ENCODE data around the gene DUXB. TPM values are rescaled to one million over a fixed set of nuclear protein-coding genes. Genes with fewer than 3 reads are reported as not detected.
A peak's percentile ranks its signal among the peaks of the same experiment; 100 is the strongest.

DUXB gene
- total RNA-seq, 1 experiment from 2014 or later: not detected

DNA sequence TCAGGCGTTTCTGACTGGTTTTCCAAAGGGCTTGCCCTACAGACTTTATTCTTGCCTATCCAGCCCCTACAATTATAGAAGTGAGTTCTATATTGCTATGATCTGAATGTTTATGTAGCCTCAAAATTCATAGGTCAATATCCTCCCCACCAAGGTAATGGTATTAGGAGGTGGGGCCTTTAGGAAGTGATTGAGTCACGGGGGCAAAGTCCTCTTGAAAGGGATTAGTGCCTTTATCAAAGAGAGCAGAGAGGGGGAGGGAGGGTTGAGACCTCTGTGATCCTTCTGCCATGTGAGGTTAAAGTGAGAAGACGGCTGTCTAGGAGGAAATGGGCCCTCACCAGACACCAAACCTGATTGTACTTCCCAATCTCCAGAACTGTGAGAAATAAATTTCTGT is 26.0 kb upstream of the DUXB start:
- Histone ChIP-seq H3K4me1 (ENCODE audit: low read length) (no peaks in the 10 kb centered on the region), H3K4me3 (ENCODE audit: low read length) (no peak overlapping the region), H3K36me3 (ENCODE audit: insufficient read depth, low read length) (no peaks in the 10 kb centered on the region), H3K9me2 (replicated peaks; ENCODE audit: insufficient read depth, low read length) (no peaks in the 10 kb centered on the region), H3K9me3 (ENCODE audit: low read length) (no peaks in the 10 kb centered on the region), H3K4me2 (ENCODE audit: low read depth, low read length, poor library complexity, severe bottlenecking) (no peak overlapping the region), H2AFZ (ENCODE audit: low read length) (no peak overlapping the region), H3K27ac (ENCODE audit: low read length) (no peak overlapping the region), H4K20me1 (ENCODE audit: insufficient read depth, low read depth, low read length) (no peaks in the 10 kb centered on the region), H3K9ac (ENCODE audit: low read length) (no peak overlapping the region), H3K79me2 (ENCODE audit: low read length) (no peaks in the 10 kb centered on the region), H3K27me3 (ENCODE audit: low read length) (no peaks in the 10 kb centered on the region)
- peak; percentile 36 for DNase-seq

DNA sequence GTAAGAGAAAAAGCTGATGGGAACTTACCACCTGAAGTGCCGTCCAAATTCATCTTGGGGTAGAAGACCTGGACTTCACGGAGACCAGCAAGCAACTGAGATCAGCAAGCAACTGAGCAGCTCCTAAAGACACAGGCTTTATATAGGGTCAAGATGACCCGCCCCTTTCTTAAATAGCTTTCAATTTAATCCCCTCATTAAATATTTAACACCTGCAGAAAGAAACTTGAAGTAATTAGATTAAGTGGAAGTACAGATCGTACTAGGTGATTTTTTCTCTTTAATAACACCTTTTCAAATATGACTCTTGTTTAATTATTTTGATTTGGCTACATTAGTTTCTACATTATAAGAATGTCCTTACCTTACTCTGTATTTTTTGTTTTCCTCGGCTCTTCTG is 25.1 kb upstream of the DUXB start, which contains the start of gene CPHXL:
CPHXL (minus strand) TSS at position 101 of the 400 bp plus-strand sequence; CDS start at position 53, 48 bp downstream.
- no peaks in the 10 kb centered on the region for H3K79me2 ChIP-seq (ENCODE audit: low read length)
- no peak within 1 kb of the TSS for H3K27ac ChIP-seq (ENCODE audit: low read length)
- peak; percentile 36 for DNase-seq
- no peaks in the 10 kb centered on the region for H3K36me3 ChIP-seq (ENCODE audit: insufficient read depth, low read length)
- no peaks in the 10 kb centered on the region for H3K9me3 ChIP-seq (ENCODE audit: low read length)
- H3K4me1 ChIP-seq (ENCODE audit: low read length): no peaks in the 10 kb centered on the region
- H3K4me3 ChIP-seq (ENCODE audit: low read length): no peak within 1 kb of the TSS
- no peaks in the 10 kb centered on the region for H4K20me1 ChIP-seq (ENCODE audit: insufficient read depth, low read depth, low read length)
- H3K9me2 ChIP-seq (replicated peaks; ENCODE audit: insufficient read depth, low read length): no peaks in the 10 kb centered on the region
- no peak within 1 kb of the TSS for H2AFZ ChIP-seq (ENCODE audit: low read length)
- H3K27me3 ChIP-seq (ENCODE audit: low read length): no peaks in the 10 kb centered on the region
- no peak within 1 kb of the TSS for H3K4me2 ChIP-seq (ENCODE audit: low read depth, low read length, poor library complexity, severe bottlenecking)
- no peak within 1 kb of the TSS for H3K9ac ChIP-seq (ENCODE audit: low read length)

DNA sequence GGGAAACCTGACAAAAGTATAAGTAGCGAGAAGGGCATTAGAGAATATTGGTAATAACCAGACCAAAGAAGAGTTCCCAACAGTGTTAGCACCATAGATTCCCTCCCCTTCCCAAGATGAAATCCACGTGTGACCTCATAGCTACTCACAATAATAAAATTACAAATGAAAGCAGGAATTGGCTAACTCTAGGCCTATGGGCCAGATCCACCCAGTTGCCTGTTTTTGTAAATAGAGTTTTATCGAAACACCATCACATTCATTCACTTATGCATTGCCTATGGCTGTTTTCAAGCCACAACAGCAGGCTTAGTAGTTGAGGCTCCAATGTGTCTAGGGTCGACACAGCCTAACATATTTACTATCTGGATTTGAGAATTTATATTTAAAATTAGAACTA is 17.2 kb upstream of the DUXB start:
- H3K4me3 ChIP-seq (ENCODE audit: low read length): no peak overlapping the region
- no peaks in the 10 kb centered on the region for H4K20me1 ChIP-seq (ENCODE audit: insufficient read depth, low read depth, low read length)
- H3K27me3 ChIP-seq (ENCODE audit: low read length): no peaks in the 10 kb centered on the region
- H3K36me3 ChIP-seq (ENCODE audit: insufficient read depth, low read length): no peaks in the 10 kb centered on the region
- DNase-seq: no peak
- no peak overlapping the region for H3K4me2 ChIP-seq (ENCODE audit: low read depth, low read length, poor library complexity, severe bottlenecking)
- no peaks in the 10 kb centered on the region for H3K9me2 ChIP-seq (replicated peaks; ENCODE audit: insufficient read depth, low read length)
- H3K4me1 ChIP-seq (ENCODE audit: low read length): no peaks in the 10 kb centered on the region
- no peak overlapping the region for H3K27ac ChIP-seq (ENCODE audit: low read length)
- no peaks in the 10 kb centered on the region for H3K9me3 ChIP-seq (ENCODE audit: low read length)
- H3K79me2 ChIP-seq (ENCODE audit: low read length): no peaks in the 10 kb centered on the region
- no peak overlapping the region for H3K9ac ChIP-seq (ENCODE audit: low read length)
- no peak overlapping the region for H2AFZ ChIP-seq (ENCODE audit: low read length)

DNA sequence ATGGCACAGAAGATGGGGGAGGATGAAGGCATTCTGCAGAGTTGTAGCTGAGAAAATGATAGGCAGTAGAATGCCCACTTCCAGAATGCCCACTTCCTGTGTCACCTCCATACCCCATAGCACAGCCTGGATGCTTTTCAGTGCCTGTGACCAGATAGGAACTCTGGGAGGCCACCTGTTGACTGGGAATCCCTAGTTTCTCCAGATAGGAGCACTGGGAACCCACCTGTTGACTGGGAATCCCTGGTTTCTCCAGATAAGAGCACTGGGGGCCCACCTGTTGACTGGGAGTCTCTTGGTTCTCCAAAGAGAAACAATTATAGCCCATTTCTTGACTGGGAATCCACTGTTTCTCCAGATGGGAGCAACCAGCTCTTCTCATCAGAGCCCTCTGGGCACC is 13.4 kb upstream of the DUXB start:
- H3K79me2 ChIP-seq (ENCODE audit: low read length): no peaks in the 10 kb centered on the region
- H3K36me3 ChIP-seq (ENCODE audit: insufficient read depth, low read length): no peaks in the 10 kb centered on the region
- H3K4me3 ChIP-seq (ENCODE audit: low read length): no peak overlapping the region
- no peak overlapping the region for H3K9ac ChIP-seq (ENCODE audit: low read length)
- no peaks in the 10 kb centered on the region for H3K9me2 ChIP-seq (replicated peaks; ENCODE audit: insufficient read depth, low read length)
- H3K4me2 ChIP-seq (ENCODE audit: low read depth, low read length, poor library complexity, severe bottlenecking): no peak overlapping the region
- no peaks in the 10 kb centered on the region for H4K20me1 ChIP-seq (ENCODE audit: insufficient read depth, low read depth, low read length)
- H2AFZ ChIP-seq (ENCODE audit: low read length): no peak overlapping the region
- H3K27ac ChIP-seq (ENCODE audit: low read length): no peak overlapping the region
- peaks cover 7% of the 10 kb centered on the region for H3K9me3 ChIP-seq (ENCODE audit: low read length)
- DNase-seq: peak; percentile 4
- H3K4me1 ChIP-seq (ENCODE audit: low read length): no peaks in the 10 kb centered on the region
- H3K27me3 ChIP-seq (ENCODE audit: low read length): no peaks in the 10 kb centered on the region

DNA sequence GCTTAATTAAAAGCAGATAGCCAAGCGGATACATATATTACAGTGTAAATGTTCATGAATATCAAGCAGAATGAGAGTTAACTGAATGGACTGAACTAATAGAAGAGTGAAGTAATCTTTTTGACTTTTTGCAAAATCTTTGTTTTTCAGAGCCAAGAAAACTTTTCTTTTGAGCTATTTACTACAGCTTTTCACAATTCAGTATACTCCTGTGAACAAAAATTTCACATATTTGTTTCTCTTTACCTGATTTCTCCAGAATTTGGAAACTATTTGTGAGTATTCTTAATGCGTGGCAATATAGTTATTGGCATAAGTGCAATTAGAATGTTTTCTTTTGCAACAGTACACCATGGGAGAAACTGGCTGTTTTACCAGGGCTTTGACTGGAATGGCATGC is 9.1 kb upstream of the DUXB start:
- no peak overlapping the region for H3K4me3 ChIP-seq (ENCODE audit: low read length)
- H3K9ac ChIP-seq (ENCODE audit: low read length): no peak overlapping the region
- H3K27me3 ChIP-seq (ENCODE audit: low read length): no peaks in the 10 kb centered on the region
- H3K9me3 ChIP-seq (ENCODE audit: low read length): peaks cover 7% of the 10 kb centered on the region
- H4K20me1 ChIP-seq (ENCODE audit: insufficient read depth, low read depth, low read length): no peaks in the 10 kb centered on the region
- H3K4me1 ChIP-seq (ENCODE audit: low read length): no peaks in the 10 kb centered on the region
- H3K36me3 ChIP-seq (ENCODE audit: insufficient read depth, low read length): no peaks in the 10 kb centered on the region
- H3K79me2 ChIP-seq (ENCODE audit: low read length): no peaks in the 10 kb centered on the region
- no peak overlapping the region for H3K27ac ChIP-seq (ENCODE audit: low read length)
- no peaks in the 10 kb centered on the region for H3K9me2 ChIP-seq (replicated peaks; ENCODE audit: insufficient read depth, low read length)
- no peak overlapping the region for H3K4me2 ChIP-seq (ENCODE audit: low read depth, low read length, poor library complexity, severe bottlenecking)
- no peak overlapping the region for H2AFZ ChIP-seq (ENCODE audit: low read length)
- DNase-seq: no peak

DNA sequence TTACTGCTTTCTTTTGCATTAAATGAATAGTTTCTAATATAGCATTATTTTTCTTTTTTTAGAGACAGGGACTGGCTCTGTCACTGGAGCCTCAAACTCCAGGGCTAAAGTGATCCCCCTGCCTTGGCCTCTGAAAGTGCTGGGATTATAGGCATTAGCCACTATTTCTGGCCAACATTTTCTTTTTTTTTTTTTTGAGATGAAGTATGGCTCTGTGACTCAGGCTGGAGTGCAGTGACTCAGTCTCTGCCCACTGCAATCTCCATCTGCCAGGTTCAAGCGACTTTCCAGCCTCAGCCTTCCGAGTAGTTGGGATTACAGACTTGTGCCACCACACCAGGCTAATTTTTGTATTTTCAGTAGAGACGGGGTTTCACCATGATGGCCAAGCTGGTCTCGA is 2.0 kb upstream of the DUXB start:
- H3K4me2 ChIP-seq (ENCODE audit: low read depth, low read length, poor library complexity, severe bottlenecking): no peak overlapping the region
- DNase-seq: no peak
- no peaks in the 10 kb centered on the region for H3K9me3 ChIP-seq (ENCODE audit: low read length)
- H2AFZ ChIP-seq (ENCODE audit: low read length): no peak overlapping the region
- H3K79me2 ChIP-seq (ENCODE audit: low read length): no peaks in the 10 kb centered on the region
- H3K9me2 ChIP-seq (replicated peaks; ENCODE audit: insufficient read depth, low read length): no peaks in the 10 kb centered on the region
- H4K20me1 ChIP-seq (ENCODE audit: insufficient read depth, low read depth, low read length): no peaks in the 10 kb centered on the region
- no peak overlapping the region for H3K9ac ChIP-seq (ENCODE audit: low read length)
- no peaks in the 10 kb centered on the region for H3K27me3 ChIP-seq (ENCODE audit: low read length)
- H3K36me3 ChIP-seq (ENCODE audit: insufficient read depth, low read length): no peaks in the 10 kb centered on the region
- no peaks in the 10 kb centered on the region for H3K4me1 ChIP-seq (ENCODE audit: low read length)
- no peak overlapping the region for H3K4me3 ChIP-seq (ENCODE audit: low read length)
- H3K27ac ChIP-seq (ENCODE audit: low read length): no peak overlapping the region

DNA sequence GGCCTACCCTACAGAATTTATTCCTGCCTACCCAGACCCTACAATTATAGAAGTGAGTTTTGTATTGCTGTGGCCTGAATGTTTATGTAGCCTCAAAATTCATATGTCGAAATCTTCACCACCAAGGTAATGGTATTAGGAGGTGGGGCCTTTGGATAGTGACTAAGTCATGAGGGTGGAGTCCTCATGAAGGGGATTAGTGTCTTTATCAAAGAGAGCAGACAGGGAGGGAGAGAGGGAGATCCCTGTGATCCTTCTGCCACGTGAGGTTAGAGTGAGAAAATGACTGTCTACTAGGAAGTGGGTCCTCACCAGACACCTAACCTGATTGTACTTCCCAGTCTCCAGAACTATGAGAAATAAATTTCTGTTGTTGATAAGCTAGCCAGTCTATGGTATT is 981 bp upstream of the DUXB start:
- H3K4me3 ChIP-seq (ENCODE audit: low read length): no peak overlapping the region
- H3K27me3 ChIP-seq (ENCODE audit: low read length): no peaks in the 10 kb centered on the region
- no peak overlapping the region for H3K4me2 ChIP-seq (ENCODE audit: low read depth, low read length, poor library complexity, severe bottlenecking)
- H3K9me3 ChIP-seq (ENCODE audit: low read length): no peaks in the 10 kb centered on the region
- H2AFZ ChIP-seq (ENCODE audit: low read length): no peak overlapping the region
- DNase-seq: no peak
- H3K9ac ChIP-seq (ENCODE audit: low read length): no peak overlapping the region
- H3K27ac ChIP-seq (ENCODE audit: low read length): no peak overlapping the region
- H3K36me3 ChIP-seq (ENCODE audit: insufficient read depth, low read length): no peaks in the 10 kb centered on the region
- H3K79me2 ChIP-seq (ENCODE audit: low read length): no peaks in the 10 kb centered on the region
- no peaks in the 10 kb centered on the region for H4K20me1 ChIP-seq (ENCODE audit: insufficient read depth, low read depth, low read length)
- no peaks in the 10 kb centered on the region for H3K4me1 ChIP-seq (ENCODE audit: low read length)
- no peaks in the 10 kb centered on the region for H3K9me2 ChIP-seq (replicated peaks; ENCODE audit: insufficient read depth, low read length)

DNA sequence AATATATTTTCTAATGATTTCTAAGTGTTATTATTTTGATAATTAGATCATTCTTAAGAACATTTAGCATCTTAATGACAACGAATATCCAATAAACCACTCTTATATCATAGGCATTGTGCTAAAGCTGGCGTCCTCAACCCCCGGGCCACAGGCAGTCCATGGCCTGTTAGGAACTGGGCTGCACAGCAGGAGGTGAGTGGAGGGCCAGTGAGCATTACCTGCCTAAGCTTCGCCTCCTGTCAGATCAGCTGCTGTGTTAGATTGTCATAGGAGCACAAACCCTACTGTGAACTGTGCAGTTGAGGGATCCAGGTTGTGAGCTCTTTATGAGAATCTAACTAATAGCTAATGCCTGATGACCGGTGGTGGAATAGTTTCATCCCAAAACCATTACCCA is 3.7 kb downstream of the DUXB start:
- H3K4me1 ChIP-seq (ENCODE audit: low read length): no peaks in the 10 kb centered on the region
- H3K9me2 ChIP-seq (replicated peaks; ENCODE audit: insufficient read depth, low read length): no peaks in the 10 kb centered on the region
- H3K36me3 ChIP-seq (ENCODE audit: insufficient read depth, low read length): no peaks in the 10 kb centered on the region
- no peak overlapping the region for H3K9ac ChIP-seq (ENCODE audit: low read length)
- H3K4me3 ChIP-seq (ENCODE audit: low read length): no peak overlapping the region
- H3K9me3 ChIP-seq (ENCODE audit: low read length): no peaks in the 10 kb centered on the region
- no peak overlapping the region for H2AFZ ChIP-seq (ENCODE audit: low read length)
- no peak for DNase-seq
- H3K27me3 ChIP-seq (ENCODE audit: low read length): no peaks in the 10 kb centered on the region
- no peaks in the 10 kb centered on the region for H3K79me2 ChIP-seq (ENCODE audit: low read length)
- H4K20me1 ChIP-seq (ENCODE audit: insufficient read depth, low read depth, low read length): no peaks in the 10 kb centered on the region
- H3K4me2 ChIP-seq (ENCODE audit: low read depth, low read length, poor library complexity, severe bottlenecking): no peak overlapping the region
- no peak overlapping the region for H3K27ac ChIP-seq (ENCODE audit: low read length)

DNA sequence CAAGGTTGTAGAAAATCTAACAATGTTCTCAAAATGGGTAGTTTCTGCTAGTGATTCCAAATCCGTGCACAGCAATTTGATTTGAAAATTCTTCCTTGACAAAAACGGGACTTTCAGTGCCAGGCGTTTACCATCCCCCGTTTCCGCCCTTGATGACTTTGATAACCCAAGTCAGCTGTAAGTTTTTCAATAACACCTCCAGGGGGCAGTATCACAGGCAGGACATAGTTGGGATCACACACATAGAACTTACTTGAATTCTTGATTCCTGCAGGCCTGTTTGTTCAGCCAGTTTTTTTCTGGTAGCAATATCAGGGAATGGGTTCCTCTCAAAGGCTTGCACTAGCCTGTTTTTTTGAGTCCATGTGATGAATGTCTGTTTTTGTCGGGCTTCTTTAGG is 5.6 kb downstream of the DUXB start:
- H3K79me2 ChIP-seq (ENCODE audit: low read length): no peaks in the 10 kb centered on the region
- no peak overlapping the region for H3K27ac ChIP-seq (ENCODE audit: low read length)
- no peaks in the 10 kb centered on the region for H3K27me3 ChIP-seq (ENCODE audit: low read length)
- H3K36me3 ChIP-seq (ENCODE audit: insufficient read depth, low read length): no peaks in the 10 kb centered on the region
- H3K9ac ChIP-seq (ENCODE audit: low read length): no peak overlapping the region
- no peaks in the 10 kb centered on the region for H3K9me3 ChIP-seq (ENCODE audit: low read length)
- H4K20me1 ChIP-seq (ENCODE audit: insufficient read depth, low read depth, low read length): no peaks in the 10 kb centered on the region
- peak; percentile 61 for DNase-seq
- H3K4me1 ChIP-seq (ENCODE audit: low read length): no peaks in the 10 kb centered on the region
- H3K9me2 ChIP-seq (replicated peaks; ENCODE audit: insufficient read depth, low read length): no peaks in the 10 kb centered on the region
- no peak overlapping the region for H3K4me2 ChIP-seq (ENCODE audit: low read depth, low read length, poor library complexity, severe bottlenecking)
- no peak overlapping the region for H3K4me3 ChIP-seq (ENCODE audit: low read length)
- H2AFZ ChIP-seq (ENCODE audit: low read length): no peak overlapping the region

Measured in Karpas-422 (cell line).